CD14-positive monocyte (primary cell): Measurements from ENCODE around the gene SPSB4. TPM values are rescaled to one million over a fixed set of nuclear protein-coding genes. Genes with fewer than 3 reads are reported as not detected.

Experiments
- DNase-seq, 3 donors: peaks; one replicate each; pipeline ENCODE4 v3.0.0-alpha.2; 2011 to 2022
- H2AFZ ChIP-seq: 2 replicates; pipeline ENCODE4 v1.6.0; 2012; ENCODE audit warnings: mild to moderate bottlenecking, low read depth, low read length, inconsistent platforms; ENCODE audit not compliant: insufficient read depth, poor library complexity, severe bottlenecking
- H3K27ac ChIP-seq, 2 donors: 1 replicate in 1 of 2; 2 replicates in 1 of 2; pipeline ENCODE4 v1.5.1; 2012 to 2013; ENCODE audit warnings: low read length in 2 of 2, control low read depth in 1 of 2, inconsistent platforms in 1 of 2, low read depth in 1 of 2, mild to moderate bottlenecking in 1 of 2
- H3K27me3 ChIP-seq, 2 donors: one replicate each; pipeline versions ENCODE4 v1.6.0 to v1.6.1; 2011 to 2013; ENCODE audit warnings: low read length in 2 of 2; ENCODE audit not compliant: control insufficient read depth in 2 of 2, insufficient read depth in 2 of 2
- H3K36me3 ChIP-seq, 2 donors: replicated peaks in 1 of 2; 1 replicate in 1 of 2; 2 replicates in 1 of 2; pipeline versions ENCODE4 v1.5.1 to v1.6.1; 2012 to 2013; ENCODE audit warnings: low read length in 2 of 2, control low read depth in 1 of 2, inconsistent platforms in 1 of 2, mild to moderate bottlenecking in 1 of 2; ENCODE audit not compliant: insufficient read depth in 2 of 2, control insufficient read depth in 1 of 2
- H3K4me1 ChIP-seq, 2 donors: 1 replicate in 1 of 2; 2 replicates in 1 of 2; pipeline versions ENCODE4 v1.5.1 to v1.6.1; 2012 to 2013; ENCODE audit warnings: low read length in 2 of 2, control low read depth in 1 of 2, inconsistent platforms in 1 of 2, mild to moderate bottlenecking in 1 of 2, moderate library complexity in 1 of 2; ENCODE audit not compliant: insufficient read depth in 2 of 2, control insufficient read depth in 1 of 2
- H3K4me2 ChIP-seq: replicated peaks from 2 replicates; pipeline ENCODE3; 2012; ENCODE audit warnings: low read length, moderate library complexity, mild to moderate bottlenecking; ENCODE audit not compliant: poor library complexity, severe bottlenecking; ENCODE audit errors: extremely low read depth
- H3K4me3 ChIP-seq, 3 experiments: fragments of 200-600 bp in 1 of 3; sonication (generic) in 1 of 3; replicated peaks in 1 of 3; 1 replicate in 2 of 3; 2 replicates in 1 of 3; pipeline ENCODE4 v1.5.1; 2011 to 2013; ENCODE audit warnings: low read length in 3 of 3, mild to moderate bottlenecking in 3 of 3, control low read depth in 2 of 3, low read depth in 2 of 3, inconsistent platforms in 1 of 3, moderate library complexity in 1 of 3
- H3K79me2 ChIP-seq: 2 replicates; pipeline ENCODE4 v1.6.0; 2012; ENCODE audit warnings: mild to moderate bottlenecking, control low read depth, inconsistent platforms, low read length, moderate library complexity; ENCODE audit not compliant: insufficient read depth
- H3K9ac ChIP-seq: 2 replicates; pipeline ENCODE4 v1.6.0; 2017; ENCODE audit warnings: low read length, mild to moderate bottlenecking; ENCODE audit not compliant: insufficient read depth, poor library complexity, severe bottlenecking
- H3K9me3 ChIP-seq, 2 donors: replicated peaks in 1 of 2; 1 replicate in 1 of 2; 2 replicates in 1 of 2; pipeline versions ENCODE4 v1.5.1 to v1.6.1; 2012 to 2013; ENCODE audit warnings: low read length in 2 of 2, control low read depth in 1 of 2; ENCODE audit not compliant: control insufficient read depth in 1 of 2, insufficient read depth in 1 of 2
- H4K20me1 ChIP-seq: 2 replicates; pipeline ENCODE4 v1.6.0; 2012; ENCODE audit warnings: mild to moderate bottlenecking, low read length, control low read depth, moderate library complexity; ENCODE audit not compliant: insufficient read depth
- H3K27ac Mint-ChIP-seq, 7 donors: one replicate each; pipeline ENCODE4 v1.8.0; 2020; ENCODE audit warnings: mild to moderate bottlenecking in 7 of 7, mixed read lengths in 7 of 7, moderate library complexity in 6 of 7, inconsistent platforms in 2 of 7
- H3K27me3 Mint-ChIP-seq, 3 donors: one replicate each; pipeline ENCODE4 v1.8.0; 2021 to 2022; ENCODE audit warnings: low read depth in 3 of 3, mild to moderate bottlenecking in 3 of 3, mixed read lengths in 3 of 3, moderate library complexity in 3 of 3, inconsistent platforms in 1 of 3
- H3K36me3 Mint-ChIP-seq, 2 donors: one replicate each; pipeline ENCODE4 v1.8.0; 2020; ENCODE audit warnings: mixed read lengths in 2 of 2, inconsistent platforms in 1 of 2, mild to moderate bottlenecking in 1 of 2
- H3K4me1 Mint-ChIP-seq: one replicate; pipeline ENCODE4 v1.8.0; 2020; ENCODE audit warnings: mild to moderate bottlenecking, mixed read lengths
- H3K4me3 Mint-ChIP-seq, 2 donors: one replicate each; pipeline ENCODE4 v1.8.0; 2020; ENCODE audit warnings: mild to moderate bottlenecking in 2 of 2, mixed read lengths in 2 of 2, moderate library complexity in 1 of 2
- H3K9me3 Mint-ChIP-seq, 7 donors: one replicate each; pipeline ENCODE4 v1.8.0; 2020 to 2022; ENCODE audit warnings: mixed read lengths in 7 of 7, mild to moderate bottlenecking in 6 of 7, moderate library complexity in 6 of 7, inconsistent platforms in 2 of 7
- CTCF ChIP-seq: fragments of 200-600 bp; IDR thresholded peaks from one replicate; pipeline ENCODE4 v1.8.0; 2022; ENCODE audit warnings: antibody characterized with exemption, mild to moderate bottlenecking
- WGBS: methylation state at CpG from one replicate; pipeline ENCODE4 v1.1.5; 2013; ENCODE audit warnings: missing lambda C conversion rate; ENCODE audit not compliant: insufficient coverage; 5-methylcytosine and 5-hydroxymethylcytosine counted together
- intact Hi-C, 2 donors: fragments of 100-400 bp; cut with micrococcal nuclease; formaldehyde crosslinking; loops; one replicate each; pipeline versions ENCODE4 v1.15.0 to v1.15.1; 2023
- polyA plus RNA-seq, 3 donors: library from polyadenylated mRNA; depleted of rRNA in 1 of 3; unstranded in 2 of 3; stranded (reverse) in 1 of 3; fragments of 300-500 nt in 2 of 3; fragments of >200 nt in 1 of 3; fragmentation: Illumina TruSeq in 2 of 3; gene quantifications; 1 replicate in 2 of 3; 2 replicates in 1 of 3; pipeline ENCODE4 v1.2.3, GENCODE V29; 2012 to 2021

The SPSB4 gene
- polyA plus RNA-seq, 3 donors, result not detected

DNA sequence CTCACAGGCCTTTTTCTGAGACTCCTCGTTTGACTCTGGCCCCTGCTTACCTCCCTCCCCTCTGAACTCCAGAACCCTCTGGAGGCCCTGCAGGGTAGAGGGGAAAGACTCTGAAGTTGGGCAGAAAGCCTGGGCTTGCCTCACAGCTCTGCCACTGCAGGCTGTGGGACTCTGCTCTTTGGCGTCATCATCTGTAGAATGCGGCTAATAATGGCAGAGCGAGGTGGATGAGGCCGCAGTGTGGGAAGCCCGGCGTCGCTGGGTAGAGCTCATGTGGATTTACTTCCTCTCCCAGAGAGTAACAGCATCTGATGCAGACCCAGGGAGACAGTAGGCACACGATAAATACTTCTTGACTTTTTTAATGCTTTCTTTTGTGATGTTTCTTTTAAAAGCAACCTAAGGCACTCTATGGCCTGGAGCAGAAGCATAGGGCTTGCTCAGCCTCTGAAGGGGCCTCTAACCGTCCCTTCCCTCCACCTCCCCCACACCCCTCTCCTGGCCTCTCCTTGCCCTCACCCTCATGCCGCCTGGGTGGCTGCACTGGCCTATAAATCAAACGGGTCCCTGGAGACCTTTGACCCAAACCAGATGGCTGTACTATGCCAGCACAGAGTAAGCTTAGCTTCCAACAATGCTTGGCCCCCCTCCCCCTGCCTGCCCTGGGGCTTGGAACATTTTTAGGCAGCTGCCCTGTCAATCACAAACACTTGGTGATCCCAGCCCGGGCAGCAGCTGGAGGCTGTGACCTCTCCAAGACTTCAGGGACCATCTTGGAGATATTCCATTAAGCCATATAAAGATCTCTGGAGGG, 32.9 kb downstream of the SPSB4 start:
- Histone ChIP-seq H4K20me1 (no peaks in the 10 kb centered on the region), H3K79me2 (no peaks in the 10 kb centered on the region), H3K9me3 (no peaks in the 10 kb centered on the region), H3K36me3 (no peaks in the 10 kb centered on the region), H3K4me2 (no peak overlapping the region), H3K9ac (no peak overlapping the region), H3K27ac (no peak overlapping the region), H3K4me1 (no peaks in the 10 kb centered on the region), H2AFZ (no peak overlapping the region), H3K27me3 (no peaks in the 10 kb centered on the region), H3K4me3 (no peak overlapping the region)
- H3K36me3 Mint-ChIP-seq, result no peaks in the 10 kb centered on the region
- H3K4me3 Mint-ChIP-seq, result no peak overlapping the region
- TF ChIP-seq CTCF, result no peak
- peaks cover 0 to 2% (median 2%) of the 10 kb centered on the region in 3 donors for H3K27me3 Mint-ChIP-seq
- 94% methylated on average over 10 of the region's 13 CpGs for WGBS
- H3K9me3 Mint-ChIP-seq, result no peaks in the 10 kb centered on the region
- peaks cover 3% of the 10 kb centered on the region for H3K4me1 Mint-ChIP-seq
- intact Hi-C loops, result no loop called here
- DNase-seq, result no peak
- no peak overlapping the region for H3K27ac Mint-ChIP-seq

- Histone ChIP-seq H3K79me2 (no peaks in the 10 kb centered on the region), H3K27me3 (no peaks in the 10 kb centered on the region), H3K4me2 (no peak overlapping the region), H3K27ac (no peak overlapping the region), H3K9me3 (no peaks in the 10 kb centered on the region), H2AFZ (no peak overlapping the region), H3K9ac (no peak overlapping the region), H3K4me1 (no peaks in the 10 kb centered on the region), H4K20me1 (no peaks in the 10 kb centered on the region), H3K36me3 (no peaks in the 10 kb centered on the region), H3K4me3 (no peak overlapping the region)
- no peak for TF ChIP-seq CTCF
- Mint-ChIP-seq H3K36me3 (no peaks in the 10 kb centered on the region), H3K27ac (no peak overlapping the region), H3K4me1 (peaks cover 3% of the 10 kb centered on the region), H3K9me3 (no peaks in the 10 kb centered on the region), H3K4me3 (no peak overlapping the region), H3K27me3 (peaks cover 0 to 2% (median 2%) of the 10 kb centered on the region in 3 donors)
- intact Hi-C loops, result no loop called here
- WGBS, result 100% methylated on average over 1 of the region's 3 CpGs
- no peak for DNase-seq
Measured at GRCh38 chr3:141085343-141086070, 34.4 kb downstream of the SPSB4 start.
